D721Med (cell line): ENCODE data around the gene SRGAP3.

Experiments used
- DNase-seq: peaks from one replicate; pipeline ENCODE4 v3.0.0; 2011; ENCODE audit warnings: low spot score; ENCODE audit not compliant: insufficient read length
- FAIRE-seq: peaks from 2 replicates; lab custom pipeline; 2011; peaks lifted over from hg19 to GRCh38; lab: Jason Lieb, UNC
- TF ChIP-seq, protein P1 (sequence below): IDR thresholded peaks from 2 replicates; pipeline ENCODE4 v1.5.1; 2012; ENCODE audit warnings: mild to moderate bottlenecking, control low read depth; ENCODE audit not compliant: insufficient read depth; ENCODE audit errors: missing control alignments

Gene SRGAP3

DNA sequence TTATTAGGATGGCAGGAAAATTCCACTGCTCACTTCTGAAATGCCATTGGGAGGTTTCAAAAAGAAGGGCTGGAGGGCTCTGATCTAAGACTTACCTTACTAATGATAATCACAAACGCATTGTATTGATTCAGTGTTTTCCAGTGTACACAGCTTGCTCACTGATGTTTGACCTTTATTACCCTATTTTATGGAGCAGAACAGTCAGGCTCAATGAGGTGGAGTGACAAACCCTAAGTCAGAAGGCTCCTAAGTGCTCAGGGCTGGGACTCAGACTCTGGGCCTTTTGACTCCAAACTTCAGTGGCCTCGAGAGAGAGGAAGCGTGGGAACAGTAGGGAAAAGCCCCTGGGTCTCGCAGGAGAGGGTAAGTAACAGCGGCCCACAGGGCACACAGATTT lies 265.9 kb downstream of the SRGAP3 start:
- no peak for FAIRE-seq

DNA sequence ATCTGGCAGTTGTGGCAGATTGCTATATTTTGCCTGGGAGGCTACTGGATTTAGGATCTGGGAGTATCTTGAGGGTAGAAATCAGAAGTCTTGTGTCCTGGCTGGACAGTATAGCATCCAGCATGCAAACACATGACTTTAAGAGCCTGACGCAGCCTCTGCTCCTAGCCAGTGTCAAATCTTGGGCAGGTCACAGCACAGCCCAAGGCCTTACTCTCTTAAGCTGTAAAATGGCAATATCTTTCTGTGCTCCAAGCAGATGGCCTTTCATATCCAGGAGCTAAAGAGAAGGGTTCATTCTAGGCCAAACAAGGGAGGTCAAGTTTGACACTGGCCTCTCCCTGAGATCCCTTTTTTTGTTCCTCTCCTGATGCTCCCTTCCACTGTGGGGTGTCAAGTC lies 266.4 kb downstream of the SRGAP3 start:
- DNase-seq, result no peak
- TF ChIP-seq, protein P1, sequence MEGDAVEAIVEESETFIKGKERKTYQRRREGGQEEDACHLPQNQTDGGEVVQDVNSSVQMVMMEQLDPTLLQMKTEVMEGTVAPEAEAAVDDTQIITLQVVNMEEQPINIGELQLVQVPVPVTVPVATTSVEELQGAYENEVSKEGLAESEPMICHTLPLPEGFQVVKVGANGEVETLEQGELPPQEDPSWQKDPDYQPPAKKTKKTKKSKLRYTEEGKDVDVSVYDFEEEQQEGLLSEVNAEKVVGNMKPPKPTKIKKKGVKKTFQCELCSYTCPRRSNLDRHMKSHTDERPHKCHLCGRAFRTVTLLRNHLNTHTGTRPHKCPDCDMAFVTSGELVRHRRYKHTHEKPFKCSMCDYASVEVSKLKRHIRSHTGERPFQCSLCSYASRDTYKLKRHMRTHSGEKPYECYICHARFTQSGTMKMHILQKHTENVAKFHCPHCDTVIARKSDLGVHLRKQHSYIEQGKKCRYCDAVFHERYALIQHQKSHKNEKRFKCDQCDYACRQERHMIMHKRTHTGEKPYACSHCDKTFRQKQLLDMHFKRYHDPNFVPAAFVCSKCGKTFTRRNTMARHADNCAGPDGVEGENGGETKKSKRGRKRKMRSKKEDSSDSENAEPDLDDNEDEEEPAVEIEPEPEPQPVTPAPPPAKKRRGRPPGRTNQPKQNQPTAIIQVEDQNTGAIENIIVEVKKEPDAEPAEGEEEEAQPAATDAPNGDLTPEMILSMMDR, result no peak
- FAIRE-seq, result no peak

More for the DNA sequence above, 265.9 kb downstream of the SRGAP3 start:
- TF ChIP-seq, protein P1, result no peak
- no peak for DNase-seq

DNA sequence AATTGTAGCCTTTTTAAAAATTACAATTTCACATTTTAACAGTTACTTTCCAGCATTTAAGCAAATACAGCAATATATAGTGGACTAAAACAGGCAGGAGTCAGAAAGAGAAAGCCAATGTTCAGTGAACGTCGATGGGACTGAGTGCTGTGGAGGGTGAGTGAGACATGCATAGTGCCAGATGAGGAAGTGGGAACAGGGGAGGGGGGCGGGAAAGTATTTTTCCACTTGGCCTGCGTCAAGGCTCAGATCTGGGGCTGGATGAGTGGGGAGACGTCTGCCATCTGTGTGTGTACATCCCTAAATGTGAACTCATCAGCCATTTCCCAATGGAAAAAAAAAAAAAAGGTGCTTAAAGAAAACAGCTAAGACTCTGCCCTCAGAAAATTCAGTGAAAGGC lies 266.9 kb downstream of the SRGAP3 start:
- DNase-seq (no peak), FAIRE-seq (no peak)
- TF ChIP-seq, protein P1, result no peak

DNA sequence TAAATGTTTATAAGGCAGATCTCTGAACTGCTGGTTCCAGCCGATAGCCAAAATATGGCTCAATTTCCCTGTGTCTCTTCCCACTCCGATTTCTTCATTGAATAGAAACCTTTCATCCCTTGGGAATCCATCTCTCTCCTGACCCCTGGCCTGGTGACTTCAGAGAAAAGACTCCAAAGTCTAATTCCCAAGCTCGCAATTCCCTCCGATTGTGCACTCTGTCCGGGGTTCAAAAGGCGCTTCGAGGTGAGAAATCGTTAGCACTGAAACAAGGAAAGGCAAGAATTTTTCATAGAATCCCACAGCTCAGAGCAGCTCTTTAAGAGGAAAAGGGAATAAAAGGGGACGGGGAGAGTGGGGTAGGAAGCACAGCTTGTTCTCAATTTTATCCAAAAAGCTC lies 267.7 kb downstream of the SRGAP3 start:
- DNase-seq (no peak), FAIRE-seq (no peak)
- TF ChIP-seq, protein P1, result no peak

DNA sequence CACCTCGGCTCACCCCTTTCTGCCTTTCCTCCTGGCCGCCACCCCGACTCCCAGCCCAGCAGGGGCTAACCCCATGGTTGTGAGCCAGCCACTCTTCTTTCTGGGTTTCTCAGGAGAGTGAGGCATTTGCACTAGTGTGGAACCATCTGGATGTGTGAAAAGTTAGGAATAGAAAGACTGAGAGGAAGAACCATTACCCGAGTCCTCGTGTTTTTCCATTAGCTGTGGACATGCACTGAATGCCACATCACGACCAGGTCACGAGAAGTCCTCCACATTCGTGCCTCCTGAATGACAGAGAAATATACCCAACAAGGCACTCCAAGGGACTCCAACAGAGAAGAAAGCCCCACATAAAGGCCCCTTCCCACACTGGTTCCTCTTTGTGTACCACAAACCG lies 268.1 kb downstream of the SRGAP3 start:
- TF ChIP-seq, protein P1, result no peak
- FAIRE-seq (no peak), DNase-seq (no peak)

DNA sequence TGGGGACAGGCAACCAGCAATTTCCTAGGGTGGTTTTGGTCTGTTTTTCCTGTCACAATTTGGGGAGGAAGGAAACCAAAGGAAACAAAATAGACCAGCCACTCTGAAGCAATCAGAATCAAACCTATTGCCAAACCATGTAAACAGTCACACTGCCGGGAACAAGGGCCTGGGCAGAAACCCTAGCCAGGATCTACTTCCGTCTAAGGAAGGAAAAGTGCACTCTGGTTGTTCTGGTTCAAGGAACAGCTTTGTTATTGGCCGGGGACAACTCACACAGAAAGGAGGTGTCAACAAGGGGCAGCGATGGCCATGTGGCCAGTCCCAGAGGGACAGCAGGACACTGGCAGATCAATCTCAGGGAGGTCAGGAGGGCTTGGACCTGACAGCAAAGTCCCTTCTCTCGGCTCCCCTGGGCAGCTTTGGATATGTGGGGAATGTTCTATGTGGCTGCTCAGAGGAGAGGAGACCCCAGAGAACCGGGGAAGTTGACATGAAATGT lies 268.6 kb downstream of the SRGAP3 start:
- TF ChIP-seq, protein P1, result no peak
- no peak for DNase-seq
- no peak for FAIRE-seq

DNA sequence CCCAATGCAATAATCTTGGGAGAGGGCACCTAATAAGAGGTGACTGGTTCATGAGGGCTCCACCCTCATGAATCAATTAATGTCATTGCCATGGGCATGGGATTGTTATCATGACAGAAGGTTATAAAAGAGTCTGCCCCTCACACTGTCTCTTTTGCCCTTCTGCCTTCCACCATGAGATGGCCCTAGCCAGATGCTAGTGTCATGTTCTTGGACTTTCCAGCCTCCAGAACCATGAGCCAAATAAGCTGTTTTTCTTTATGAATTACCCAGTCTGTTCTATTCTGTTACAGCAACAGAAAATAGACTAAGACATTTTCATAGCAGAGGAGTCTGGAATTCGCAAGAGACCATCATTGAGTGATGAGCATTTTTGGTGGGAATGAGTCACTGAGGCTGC lies 270.2 kb downstream of the SRGAP3 start:
- TF ChIP-seq, protein P1, result no peak
- no peak for FAIRE-seq
- no peak for DNase-seq
